ENCODE results near the gene RHEX.
"Not testable (repeated sequence)": the region's sequence is repeated elsewhere in the genome, so short reads cannot be mapped to it uniquely, and the experiment has no call there.

Gene RHEX

DNA sequence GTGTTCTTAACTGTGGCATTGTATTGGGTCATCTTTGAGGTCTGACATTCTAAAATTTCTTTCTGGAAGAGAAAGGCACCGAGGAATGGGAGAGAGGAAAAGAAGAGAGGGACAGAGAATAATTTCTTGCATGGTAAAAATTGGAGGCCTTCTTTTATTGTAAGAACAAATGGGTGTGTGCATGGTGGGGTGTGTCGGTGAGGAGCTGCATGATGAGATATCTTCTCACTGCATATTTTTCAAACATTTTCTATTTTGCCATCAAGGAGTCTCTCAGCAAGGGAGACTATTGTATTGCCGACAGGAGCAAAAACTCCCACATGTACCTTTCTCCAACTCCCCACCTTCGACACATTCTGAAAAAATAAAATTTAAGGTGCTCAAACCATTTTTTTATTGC, 22.8 kb upstream of the RHEX start:
- DNase-seq (ENCODE audit: low read depth in 4 of 4, low spot score in 1 of 4), result no peak

GRCh38 chr1:206030714-206031113, 22.3 kb upstream of the RHEX start:
- peak; percentile 32 to 55 (median 50) for DNase-seq (ENCODE audit: low read depth in 4 of 4, low spot score in 1 of 4)

DNA sequence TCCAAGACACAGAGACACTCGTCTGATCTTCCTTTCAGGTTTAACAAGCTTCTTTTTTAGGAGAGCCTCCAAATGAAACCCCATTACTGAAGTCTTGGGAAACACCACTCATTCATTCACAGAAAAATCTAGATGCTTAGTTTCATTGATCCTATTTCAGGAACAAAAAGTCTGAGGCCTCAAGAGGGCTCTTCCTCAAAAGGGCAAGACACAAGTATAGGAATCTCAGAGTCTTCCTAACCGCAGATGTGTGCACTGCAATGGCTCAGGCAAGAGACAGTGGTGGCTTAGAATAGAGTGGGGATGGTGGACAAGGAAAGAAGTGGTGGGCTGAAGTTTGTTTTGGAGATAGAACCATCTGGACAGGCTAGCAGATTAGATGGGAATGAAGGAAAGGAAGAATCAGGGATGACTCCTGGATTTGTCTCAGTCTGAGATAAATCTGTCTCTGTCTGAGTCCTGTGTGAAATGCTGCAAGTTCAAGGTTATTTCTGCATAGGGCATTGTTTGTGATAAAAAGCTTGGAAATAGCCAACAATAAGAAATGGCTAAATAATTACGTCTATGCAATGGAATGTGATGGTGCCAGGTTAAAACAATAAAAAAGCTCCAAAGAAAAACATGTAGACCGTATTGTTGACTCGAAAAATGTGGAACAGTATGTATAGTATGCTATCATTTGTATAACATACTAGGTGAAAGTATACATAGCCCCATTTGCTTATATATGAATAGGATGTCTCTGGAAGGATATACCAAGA, 20.4 kb upstream of the RHEX start:
- no peak for DNase-seq (ENCODE audit: low read depth in 4 of 4, low spot score in 1 of 4)

DNA sequence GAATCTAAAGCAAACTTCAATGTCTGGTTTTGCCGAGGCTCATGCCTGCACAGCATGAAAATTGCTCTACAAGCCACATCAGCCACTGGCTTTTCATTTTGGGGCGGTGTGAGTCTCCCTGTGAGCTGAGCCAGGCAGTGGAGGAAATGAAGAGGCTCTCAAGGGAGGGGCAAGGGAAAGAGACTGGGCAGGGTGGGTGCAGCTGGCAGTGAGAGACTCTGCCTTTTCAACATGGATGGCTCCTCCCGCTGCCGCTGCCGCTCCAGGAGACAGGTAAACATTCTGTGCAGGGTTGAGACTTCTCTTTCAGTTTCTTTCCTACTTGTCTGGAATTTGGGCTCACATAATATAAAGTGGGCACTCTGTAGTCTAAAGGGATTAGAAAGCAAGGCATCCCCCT, 17.9 kb upstream of the RHEX start:
- DNase-seq (ENCODE audit: low read depth in 4 of 4, low spot score in 1 of 4), result no peak

GRCh38 chr1:206036663-206037455, 16.1 kb upstream of the RHEX start:
- no peak for DNase-seq (ENCODE audit: low read depth in 4 of 4, low spot score in 1 of 4)

GRCh38 chr1:206037581-206037980, 15.4 kb upstream of the RHEX start:
- no peak for DNase-seq (ENCODE audit: low read depth in 4 of 4, low spot score in 1 of 4)

DNA sequence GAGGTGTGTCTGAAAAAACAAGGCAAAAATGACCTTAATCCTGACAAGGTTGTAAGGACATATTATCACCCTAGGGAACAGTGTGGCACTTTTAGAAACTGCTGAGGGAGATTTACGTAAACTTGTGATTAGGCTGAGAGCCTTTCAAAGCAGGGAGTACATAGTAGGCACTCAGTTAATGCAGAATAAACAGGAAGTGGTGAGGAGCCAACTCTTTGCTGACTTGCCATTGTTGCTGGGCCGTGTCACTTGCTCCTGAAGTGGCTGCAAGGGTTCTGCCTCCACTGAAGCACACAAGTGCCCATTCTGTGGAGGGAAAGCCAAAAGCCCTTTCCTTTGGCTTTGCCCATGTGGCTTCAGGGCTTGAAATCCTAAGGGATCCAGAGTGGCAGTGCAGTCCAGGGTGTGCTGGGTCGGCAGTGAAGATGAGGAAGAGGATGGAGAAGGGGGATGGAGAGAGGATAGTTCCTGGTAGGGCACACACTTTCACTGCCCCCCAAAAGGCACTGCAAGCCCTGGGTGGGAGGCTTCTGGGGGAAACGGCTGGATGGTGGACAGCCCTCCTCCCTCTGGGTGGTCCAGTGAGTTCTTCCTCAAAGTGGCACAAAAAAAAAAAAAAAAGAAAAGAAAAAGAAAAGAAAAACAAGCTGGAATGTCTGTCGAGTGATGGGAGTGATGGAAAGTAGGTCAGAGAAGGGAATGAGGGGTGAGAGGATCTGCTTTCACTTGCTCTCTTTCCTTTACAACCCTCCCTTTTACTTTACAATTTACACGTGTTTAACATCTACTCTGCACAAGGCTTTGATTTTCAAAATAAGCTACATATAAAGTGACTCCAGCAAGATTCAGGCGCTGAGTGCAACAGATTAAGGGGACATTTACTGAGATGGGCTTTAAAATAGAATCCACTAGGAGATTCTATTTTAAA, 13.7 kb upstream of the RHEX start:
- DNase-seq (ENCODE audit: low read depth in 4 of 4, low spot score in 1 of 4), result no peak

GRCh38 chr1:206040328-206040727, 12.6 kb upstream of the RHEX start:
- DNase-seq (ENCODE audit: low read depth in 4 of 4, low spot score in 1 of 4), result no peak

- DNase-seq (ENCODE audit: low read depth in 4 of 4, low spot score in 1 of 4), result no peak
Measured at GRCh38 chr1:206041640-206042039, 11.3 kb upstream of the RHEX start.

GRCh38 chr1:206047271-206047670, 5.7 kb upstream of the RHEX start:
- DNase-seq (ENCODE audit: low read depth in 4 of 4, low spot score in 1 of 4), result no peak

DNA sequence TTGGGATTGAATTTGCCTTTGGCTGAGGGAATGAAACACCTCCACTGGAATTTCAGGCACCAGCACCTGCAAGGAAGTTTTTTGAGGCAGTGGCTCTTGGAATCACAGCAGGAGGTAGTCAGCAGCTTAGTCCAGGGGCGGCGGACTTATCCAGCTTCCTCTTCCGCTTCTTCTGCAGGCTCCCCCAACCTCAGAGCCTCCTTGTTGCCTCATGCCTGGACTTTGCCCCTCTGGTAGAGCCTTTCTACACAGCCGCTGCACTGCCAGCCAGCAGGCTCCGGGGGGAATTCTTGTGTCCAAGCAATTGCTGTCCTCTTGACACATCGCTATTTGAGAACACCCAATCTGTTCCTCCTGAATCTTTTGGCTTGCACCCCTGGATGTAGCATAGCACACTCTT, 4.4 kb upstream of the RHEX start:
- no peak for DNase-seq (ENCODE audit: low read depth in 4 of 4, low spot score in 1 of 4)

DNA sequence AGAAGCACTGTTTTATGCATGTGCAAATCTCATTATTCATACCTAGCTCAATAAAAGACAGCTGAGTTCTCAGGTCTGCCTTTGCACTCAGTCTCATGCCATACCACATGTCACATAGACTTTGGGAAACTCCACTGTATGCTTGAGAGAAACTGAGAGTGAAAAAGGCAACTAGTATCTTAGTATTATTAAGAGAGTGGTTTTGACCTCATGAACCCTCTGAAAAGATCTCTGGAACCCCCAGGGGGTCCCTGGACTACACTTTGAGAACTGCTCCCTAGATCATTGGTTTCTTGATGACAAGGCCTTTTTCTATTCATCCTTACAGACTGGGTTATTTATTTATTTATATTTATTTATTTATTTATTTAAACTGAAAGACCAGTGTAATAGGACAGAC, 3.7 kb upstream of the RHEX start:
- DNase-seq (ENCODE audit: low read depth in 4 of 4, low spot score in 1 of 4), result no peak

DNA sequence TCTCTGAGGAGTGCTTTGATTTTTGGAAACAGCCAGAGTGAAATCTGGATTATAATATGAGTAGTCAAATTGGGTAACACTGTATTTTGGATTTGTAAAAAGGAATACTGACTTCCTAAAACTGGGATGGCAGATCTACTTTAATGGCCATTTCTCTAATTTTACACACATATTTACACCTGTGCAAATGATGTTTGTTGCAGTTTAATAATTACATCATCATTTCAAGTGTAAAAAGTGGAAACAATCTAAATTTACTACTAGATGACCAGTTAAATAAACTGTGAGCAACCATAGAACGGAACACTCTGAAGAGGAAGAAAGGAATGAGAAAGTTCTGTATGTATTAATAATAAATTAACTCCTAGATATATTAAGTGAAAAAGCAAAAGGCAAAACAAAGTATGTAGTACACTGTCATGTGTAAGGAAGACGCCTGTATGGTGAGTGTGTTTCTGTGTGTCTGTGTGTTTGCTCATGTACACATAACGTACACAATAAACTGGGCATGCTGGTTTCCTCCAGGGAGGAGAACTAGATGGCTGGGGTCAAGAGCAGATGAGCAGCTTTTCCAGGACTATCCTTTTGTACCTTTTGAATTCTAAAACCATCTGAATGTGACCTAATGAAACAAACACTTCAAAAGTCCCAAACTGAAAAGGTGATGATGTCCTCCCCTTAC, 2.9 kb upstream of the RHEX start:
- no peak for DNase-seq (ENCODE audit: low read depth in 4 of 4, low spot score in 1 of 4)

- DNase-seq (ENCODE audit: low read depth in 4 of 4, low spot score in 1 of 4), result peak in 3 of 4 experiments; percentile 16 to 45 (median 32)
Measured at GRCh38 chr1:206050655-206051235, 2.2 kb upstream of the RHEX start.

DNA sequence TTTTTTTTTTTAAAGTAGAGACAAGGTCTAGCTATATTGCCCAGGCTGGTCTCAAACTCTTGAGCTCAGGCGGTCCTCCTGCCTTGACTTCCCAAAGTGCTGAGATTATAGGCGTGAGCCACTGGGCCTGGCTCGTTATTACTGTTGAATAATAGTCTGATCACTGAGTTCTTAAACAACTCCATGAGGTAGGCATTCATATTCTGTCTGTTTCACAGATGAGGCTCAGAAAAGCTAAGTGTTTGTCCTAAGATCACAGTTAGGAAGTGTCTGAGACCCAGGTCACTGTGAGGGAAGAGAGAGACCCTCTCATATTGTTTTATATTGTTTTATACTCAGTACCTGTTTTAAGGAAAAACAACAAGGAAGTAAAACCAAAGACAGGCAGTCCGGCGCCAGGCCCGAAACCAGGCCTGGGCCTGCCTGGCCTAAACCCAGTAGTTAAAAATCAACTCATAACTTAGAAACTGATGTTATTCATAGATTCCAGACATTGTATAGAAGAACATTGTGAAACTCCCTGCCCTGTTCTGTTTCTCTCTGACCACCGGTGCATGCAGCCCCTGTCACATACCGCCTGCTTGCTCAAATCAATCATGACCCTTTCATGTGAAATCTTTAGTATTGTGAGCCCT, 625 bp upstream of the RHEX start:
- not testable (repeated sequence) for DNase-seq (ENCODE audit: low read depth in 4 of 4, low spot score in 1 of 4)

DNA sequence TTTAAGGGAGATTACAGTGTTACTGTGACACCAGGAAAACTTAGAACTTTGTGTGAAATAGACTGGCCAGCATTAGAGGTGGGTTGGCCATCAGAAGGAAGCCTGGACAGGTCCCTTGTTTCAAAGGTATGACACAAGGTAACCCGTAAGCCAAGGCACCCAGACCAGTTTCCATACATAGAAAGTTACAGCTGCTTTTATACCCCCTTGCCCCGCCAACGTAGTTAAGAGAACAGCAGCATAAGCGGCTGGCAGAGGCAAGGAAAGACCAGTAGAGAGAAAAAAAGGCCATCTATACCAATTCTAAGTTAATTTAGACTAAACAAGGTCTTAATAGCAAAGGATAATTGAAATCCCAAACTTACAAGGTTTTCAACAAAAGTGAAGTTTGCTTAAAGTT, 643 bp downstream of the RHEX start:
- DNase-seq (ENCODE audit: low read depth in 4 of 4, low spot score in 1 of 4), result not testable (repeated sequence)

DNA sequence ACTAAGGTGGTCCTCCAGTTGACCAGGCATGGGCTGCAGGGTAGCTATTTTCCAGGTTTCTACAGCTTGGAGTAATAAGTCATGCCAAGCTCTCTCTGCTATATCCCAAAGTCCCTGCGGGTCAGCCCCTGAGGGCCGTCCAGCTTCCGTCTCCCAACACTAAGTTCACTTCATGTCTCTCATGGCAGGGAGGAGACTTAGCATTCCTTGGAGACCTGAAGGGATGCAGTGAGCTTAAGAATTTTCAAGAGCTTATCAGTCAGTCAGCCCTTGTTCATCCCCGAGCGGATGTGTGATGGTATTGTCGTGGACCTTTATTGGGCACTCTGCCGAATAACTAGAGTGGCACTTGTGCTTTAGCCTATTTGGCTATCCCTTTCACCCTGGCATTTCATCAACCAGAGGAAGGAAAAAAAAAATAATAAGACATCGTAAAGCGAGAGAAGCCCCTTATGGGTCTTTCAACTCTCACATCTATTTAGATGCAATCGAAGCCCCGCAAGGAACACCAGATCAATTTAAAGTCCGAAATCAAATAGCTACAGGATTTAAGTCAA, 2.2 kb downstream of the RHEX start:
- DNase-seq (ENCODE audit: low read depth in 4 of 4, low spot score in 1 of 4), result not testable (repeated sequence)

DNA sequence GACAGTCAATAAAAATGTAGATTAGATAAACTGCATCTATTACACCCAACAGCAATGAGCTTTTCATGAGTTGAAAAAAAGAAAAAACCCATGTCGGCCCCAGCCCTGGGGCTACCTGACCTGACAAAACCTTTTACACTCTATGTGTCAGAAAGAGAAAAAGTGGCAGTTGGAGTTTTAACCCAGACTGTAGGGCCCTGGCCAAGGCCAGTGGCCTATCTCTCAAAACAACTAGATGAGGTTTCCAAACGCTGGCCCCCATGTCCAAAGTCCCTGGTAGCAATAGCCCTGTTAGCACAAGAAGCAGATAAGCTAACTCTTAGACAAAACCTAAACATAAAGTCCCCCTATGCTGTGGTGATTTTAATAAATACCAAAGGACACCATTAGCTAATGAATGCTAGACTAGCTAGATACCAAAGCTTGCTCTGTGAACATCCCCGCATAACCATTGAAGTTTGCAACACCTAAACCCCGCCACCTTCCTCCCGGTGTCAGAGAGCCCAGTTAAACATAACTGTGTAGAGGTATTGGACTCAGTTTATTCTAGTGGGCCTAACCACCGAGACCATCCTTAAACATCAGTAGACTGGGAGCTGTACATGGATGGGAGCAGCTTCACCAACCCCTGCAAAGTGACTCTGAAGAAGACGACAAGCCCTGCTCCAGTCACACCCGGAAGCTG, 2.8 kb downstream of the RHEX start:
- DNase-seq (ENCODE audit: low read depth in 4 of 4, low spot score in 1 of 4), result not testable (repeated sequence)

DNA sequence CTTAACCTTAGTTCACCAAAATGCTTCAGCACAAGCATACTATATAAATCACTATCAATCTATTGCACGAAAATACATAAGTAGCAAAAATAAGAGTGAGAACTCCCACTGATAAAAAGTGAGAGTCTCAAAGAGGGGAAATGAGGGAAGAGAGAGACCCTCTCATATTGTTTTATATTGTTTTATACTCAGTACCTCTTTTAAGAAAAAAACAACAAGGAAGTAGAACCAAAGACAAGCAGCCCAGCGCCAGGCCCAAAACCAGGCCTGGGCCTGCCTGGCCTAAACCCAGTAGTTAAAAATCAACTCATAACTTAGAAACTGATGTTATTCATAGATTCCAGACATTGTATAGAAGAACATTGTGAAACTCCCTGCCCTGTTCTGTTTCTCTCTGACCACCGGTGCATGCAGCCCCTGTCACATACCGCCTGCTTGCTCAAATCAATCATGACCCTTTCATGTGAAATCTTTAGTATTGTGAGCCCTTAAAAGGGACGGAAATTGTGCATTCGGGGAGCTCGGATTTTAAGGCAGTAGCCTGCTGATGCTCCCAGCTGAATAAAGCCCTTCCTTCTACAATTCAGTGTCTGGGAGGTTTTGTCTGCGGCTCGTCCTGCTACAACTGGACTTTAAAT, 5.4 kb downstream of the RHEX start:
- not testable (repeated sequence) for DNase-seq (ENCODE audit: low read depth in 4 of 4, low spot score in 1 of 4)
